HG02678 (cell line): ENCODE results near the gene GLRX3.
"Not testable (repeated sequence)": the region's sequence is repeated elsewhere in the genome, so short reads cannot be mapped to it uniquely, and the experiment has no call there.

ENCODE experiments used
- ATAC-seq: cut with Tn5 transposase; IDR thresholded peaks from one replicate; pipeline ENCODE4 v1.9.1; 2021; ENCODE audit warnings: mild to moderate bottlenecking, moderate library complexity; ENCODE audit not compliant: unreplicated experiment

GLRX3 gene

DNA sequence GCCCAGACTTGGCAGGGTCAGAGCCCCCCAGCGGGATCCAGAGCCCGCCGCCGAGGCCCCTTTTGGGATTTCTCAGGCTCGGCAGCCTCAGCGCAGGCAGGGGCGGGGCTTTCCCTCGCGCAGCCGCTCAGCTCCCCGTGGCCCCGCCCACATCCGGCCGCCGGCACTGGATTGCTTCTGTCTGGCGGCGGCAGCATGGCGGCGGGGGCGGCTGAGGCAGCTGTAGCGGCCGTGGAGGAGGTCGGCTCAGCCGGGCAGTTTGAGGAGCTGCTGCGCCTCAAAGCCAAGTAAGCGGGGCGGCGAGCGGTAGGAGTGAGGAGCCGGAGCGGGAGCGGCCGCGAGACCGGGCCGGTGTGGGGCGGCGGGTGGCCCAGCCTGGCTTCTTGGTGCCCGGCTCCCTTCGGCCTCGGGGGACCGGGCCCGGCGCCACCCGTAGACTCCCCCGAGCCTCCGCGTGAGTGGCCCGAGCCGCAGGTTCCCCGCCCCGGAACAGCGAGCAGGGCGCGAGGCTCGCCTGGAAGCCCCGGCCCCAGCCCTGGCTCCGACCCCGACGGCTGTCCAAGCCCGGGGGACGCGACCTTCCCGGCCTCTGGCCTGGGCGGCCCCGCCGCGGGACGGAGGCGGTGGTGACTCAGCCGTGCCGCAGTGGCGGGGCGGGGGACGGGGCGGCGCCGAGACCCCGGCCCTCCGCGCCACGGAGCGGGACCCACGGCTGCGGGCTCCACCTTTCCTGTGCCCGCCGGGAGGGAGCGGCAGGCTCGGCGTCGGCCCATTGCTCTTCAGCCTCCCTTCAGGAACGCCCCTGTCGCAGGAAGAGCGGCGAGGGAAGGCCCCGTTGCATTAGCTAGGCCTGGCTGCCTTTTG, at the start of gene GLRX3:
GLRX3 (plus strand) TSS at position 166 of the 864 bp plus-strand sequence; CDS start at position 196, 30 bp downstream.
- peak; percentile 86 for ATAC-seq

- not testable (repeated sequence) for ATAC-seq
Observed at GRCh38 chr10:130090565-130090964, 45.6 kb upstream of the GLRX3 start.

GRCh38 chr10:130099344-130099743, 36.8 kb upstream of the GLRX3 start:
- no peak for ATAC-seq

DNA sequence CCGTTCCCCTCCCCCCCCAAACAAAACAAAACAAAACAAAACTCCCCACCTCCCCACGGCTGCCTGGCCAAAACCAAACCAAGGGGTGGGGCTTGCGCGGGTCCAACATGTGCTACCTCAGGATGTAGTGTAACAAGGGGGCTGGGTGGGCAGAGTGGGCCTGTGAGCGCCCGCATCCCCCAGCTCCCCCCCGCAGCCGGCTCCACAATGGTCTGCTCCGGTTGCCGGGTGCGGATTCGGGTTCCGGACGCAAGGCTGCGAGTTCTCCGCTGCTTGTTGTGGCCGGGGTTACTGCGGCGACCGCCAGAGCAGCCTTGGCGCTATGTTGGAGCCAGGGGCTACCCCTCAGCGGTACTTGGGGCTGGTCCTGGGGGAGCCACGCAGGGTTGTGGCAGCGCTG, 30.5 kb upstream of the GLRX3 start:
- no peak for ATAC-seq

DNA sequence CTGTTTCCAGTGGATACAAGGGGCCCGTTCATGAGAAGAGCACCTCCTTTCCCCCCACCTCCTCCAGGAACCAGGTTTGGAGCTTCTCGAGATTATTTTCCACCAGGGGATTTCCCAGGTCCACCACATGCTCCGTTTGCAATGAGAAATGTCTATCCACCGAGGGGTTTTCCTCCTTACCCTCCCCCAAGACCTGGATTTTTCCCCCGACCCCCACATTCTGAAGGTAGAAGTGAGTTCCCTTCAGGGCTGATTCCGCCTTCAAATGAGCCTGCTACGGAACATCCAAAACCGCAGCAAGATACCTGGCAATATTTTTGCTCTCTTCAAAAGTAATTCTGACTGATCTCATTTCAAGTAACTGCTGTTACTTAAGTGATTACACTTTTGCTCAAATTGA, 28.0 kb upstream of the GLRX3 start:
- not testable (repeated sequence) for ATAC-seq

- ATAC-seq = no peak
Observed at GRCh38 chr10:130108934-130109604, 27.1 kb upstream of the GLRX3 start.

- no peak for ATAC-seq
Observed at GRCh38 chr10:130109796-130110245, 26.4 kb upstream of the GLRX3 start.

DNA sequence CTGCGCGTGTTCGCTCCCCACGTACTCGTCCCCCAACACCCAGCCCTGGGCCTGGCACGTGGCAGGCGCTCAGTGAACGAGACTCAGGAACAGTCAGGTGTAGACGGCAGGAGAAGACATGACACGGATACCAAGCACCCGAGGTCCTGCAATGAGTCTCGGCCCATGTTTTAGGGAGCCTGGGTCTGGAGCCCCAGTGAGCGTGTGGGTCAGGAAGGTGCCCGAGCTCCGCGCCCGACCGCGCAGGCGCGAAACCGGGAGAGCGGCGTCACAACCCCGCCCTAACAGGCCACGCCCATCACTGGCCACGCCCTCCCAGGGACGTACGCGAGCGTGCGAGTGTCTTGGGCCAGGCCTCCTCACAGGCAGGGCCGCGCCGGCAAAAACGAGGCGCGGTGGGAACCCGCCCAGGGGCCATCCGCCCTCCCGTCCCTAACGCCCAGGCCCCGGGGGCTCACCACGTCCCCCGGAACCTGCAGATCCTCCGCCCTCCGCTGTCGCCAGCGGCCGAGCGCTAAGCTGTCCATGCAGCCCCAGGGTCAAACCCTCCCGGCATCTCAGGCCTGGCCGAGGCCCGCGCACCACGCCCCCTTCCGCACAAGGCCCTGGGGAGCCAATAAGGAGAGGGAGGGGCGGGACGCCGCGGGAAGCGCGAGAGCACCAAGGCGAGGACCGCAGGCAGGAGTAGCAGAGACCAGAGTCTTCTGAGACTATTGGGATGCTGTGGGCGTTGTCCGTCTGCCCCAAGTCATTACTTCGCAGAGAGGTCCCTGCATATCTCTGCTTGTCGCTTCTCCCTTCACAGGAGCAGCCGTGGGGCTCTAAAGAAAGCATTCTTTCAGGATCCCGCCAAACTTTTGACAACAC, 25.7 kb upstream of the GLRX3 start, which contains the start of gene C10orf143:
C10orf143 (minus strand) TSS at position 585 of the 867 bp plus-strand sequence; CDS start at position 527, 58 bp downstream.
- ATAC-seq = peak; percentile 81

- peak; percentile 87 for ATAC-seq
Observed at GRCh38 chr10:130111113-130111851, 24.9 kb upstream of the GLRX3 start.

GRCh38 chr10:130111852-130112180, 24.4 kb upstream of the GLRX3 start:
- ATAC-seq = no peak

DNA sequence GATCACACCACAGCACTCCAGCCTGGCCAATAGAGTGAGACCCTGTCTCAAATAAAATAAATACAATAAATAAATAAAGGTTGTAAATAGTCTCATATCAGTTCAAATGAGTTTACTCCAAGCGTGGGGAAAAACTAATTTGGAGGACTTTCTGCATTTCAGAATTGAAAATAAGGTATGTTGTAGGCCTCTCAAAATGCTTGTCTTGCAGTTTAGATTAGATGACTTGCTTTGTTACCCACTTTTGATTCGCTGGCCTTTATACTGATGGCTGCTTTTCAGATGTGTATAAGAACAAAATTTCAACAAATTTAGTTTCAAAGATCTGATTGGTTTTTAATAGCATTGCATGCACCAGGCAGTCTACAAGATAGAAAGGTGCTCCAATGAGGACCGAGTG, 23.4 kb upstream of the GLRX3 start:
- no peak for ATAC-seq

GRCh38 chr10:130116942-130117341, 19.2 kb upstream of the GLRX3 start:
- ATAC-seq = not testable (repeated sequence)

DNA sequence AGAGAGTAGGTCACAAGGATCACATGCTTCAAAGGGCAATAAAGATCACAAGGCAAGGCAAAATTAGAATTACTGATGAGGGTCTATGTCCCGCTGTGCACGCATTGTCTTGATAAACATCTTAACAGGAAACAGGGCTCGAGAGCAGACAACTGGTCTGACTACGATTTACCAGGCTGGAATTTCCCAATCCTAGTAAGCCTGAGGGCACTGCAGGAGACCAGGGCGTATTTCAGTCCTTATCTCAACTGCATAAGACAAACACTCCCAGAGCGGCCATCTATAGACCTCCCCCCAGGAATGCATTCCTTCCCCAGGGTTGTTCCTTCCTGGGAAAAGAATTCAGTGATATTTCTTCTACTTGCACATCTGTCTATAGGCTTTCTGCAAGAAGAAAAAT, 18.7 kb upstream of the GLRX3 start:
- ATAC-seq = not testable (repeated sequence)

GRCh38 chr10:130121486-130122079, 14.6 kb upstream of the GLRX3 start:
- ATAC-seq = no peak

- ATAC-seq = peak; percentile 99
Observed at GRCh38 chr10:130127364-130128061, 8.7 kb upstream of the GLRX3 start.

GRCh38 chr10:130128062-130128781, 8.0 kb upstream of the GLRX3 start:
- no peak for ATAC-seq

DNA sequence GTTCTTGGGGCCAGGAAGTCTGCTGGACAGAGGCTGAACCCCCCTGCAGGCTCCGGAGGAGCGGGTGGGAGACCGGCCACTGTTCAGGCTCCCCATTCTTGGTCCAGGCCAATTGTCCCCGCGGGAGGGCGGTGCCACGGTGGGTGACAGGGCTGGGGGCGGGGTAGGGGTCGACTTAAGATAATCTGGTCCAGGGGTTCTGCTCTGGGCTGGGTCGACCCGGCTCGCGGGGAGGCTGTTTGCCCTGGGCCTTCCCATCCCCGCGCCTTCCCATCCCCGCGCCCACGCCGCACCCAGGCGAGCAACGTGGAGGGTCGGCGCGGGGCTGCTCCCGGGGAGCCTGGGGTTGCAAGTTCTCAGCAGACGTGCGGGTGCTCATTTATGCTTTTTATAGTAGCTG, 7.3 kb upstream of the GLRX3 start:
- ATAC-seq = no peak

- no peak for ATAC-seq
Observed at GRCh38 chr10:130135676-130136225, 440 bp upstream of the GLRX3 start.
